Stimulated activated CD4-positive, alpha-beta T cell treated with anti-CD3 and anti-CD28 coated beads, Interleukin-1b, Interleukin-23, amount 100 ng/mL, for 48 hours (primary cell): ENCODE results near the gene GALNT9.

Experiments
- DNase-seq: peaks from one replicate; pipeline ENCODE4 v3.0.0-alpha.2; 2020

GALNT9 gene

GRCh38 chr12:132324841-132325732, 4.3 kb downstream of the GALNT9 start:
- no peak for DNase-seq

DNA sequence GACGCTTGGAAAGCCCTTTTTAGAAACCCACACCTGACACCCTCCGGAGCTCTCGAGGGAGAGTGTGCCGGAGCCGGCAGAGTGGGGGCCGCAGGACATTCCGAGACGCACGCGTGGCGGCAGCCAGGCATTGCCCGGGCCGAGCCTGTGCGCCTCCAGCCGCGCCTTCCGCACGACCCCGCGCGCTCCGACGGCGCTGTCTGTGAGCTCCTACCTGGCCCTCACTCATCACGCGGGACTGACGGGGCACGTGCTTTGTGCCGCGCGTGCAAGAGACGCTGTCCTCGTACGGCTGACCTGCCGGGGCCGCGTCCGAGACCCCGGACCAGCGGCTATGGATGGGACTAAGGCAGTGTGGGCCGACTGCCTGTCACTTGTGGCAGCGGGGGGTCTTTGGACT, 5.2 kb downstream of the GALNT9 start:
- no peak for DNase-seq

- no peak for DNase-seq
Observed at GRCh38 chr12:132323171-132324010, 6.0 kb downstream of the GALNT9 start.

- DNase-seq: no peak
Observed at GRCh38 chr12:132322206-132323132, 6.9 kb downstream of the GALNT9 start.

- no peak for DNase-seq
Observed at GRCh38 chr12:132321321-132322118, 7.9 kb downstream of the GALNT9 start.

DNA sequence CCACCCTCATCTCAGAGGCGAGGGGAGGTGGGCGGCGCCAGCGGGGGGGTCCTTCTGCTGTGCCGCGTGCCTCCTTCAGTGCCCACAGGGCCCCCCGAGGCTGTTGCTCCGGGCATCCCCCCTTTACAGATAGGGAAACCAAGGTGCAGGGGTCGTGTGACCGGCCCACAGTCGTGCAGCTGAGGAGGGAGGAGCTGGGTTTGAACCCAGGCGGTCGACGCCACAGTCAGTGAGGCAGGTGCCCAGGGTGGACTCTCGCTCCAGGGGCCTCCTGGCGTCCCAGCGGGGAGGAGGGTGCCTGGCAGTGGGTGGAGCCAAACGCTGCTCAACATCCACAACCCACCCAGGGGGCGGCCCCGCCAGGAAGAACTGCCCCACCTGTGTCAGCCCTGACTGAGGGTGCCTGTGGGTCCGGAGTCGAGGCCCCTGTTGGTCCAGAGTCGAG, 8.6 kb downstream of the GALNT9 start:
- DNase-seq: no peak

DNA sequence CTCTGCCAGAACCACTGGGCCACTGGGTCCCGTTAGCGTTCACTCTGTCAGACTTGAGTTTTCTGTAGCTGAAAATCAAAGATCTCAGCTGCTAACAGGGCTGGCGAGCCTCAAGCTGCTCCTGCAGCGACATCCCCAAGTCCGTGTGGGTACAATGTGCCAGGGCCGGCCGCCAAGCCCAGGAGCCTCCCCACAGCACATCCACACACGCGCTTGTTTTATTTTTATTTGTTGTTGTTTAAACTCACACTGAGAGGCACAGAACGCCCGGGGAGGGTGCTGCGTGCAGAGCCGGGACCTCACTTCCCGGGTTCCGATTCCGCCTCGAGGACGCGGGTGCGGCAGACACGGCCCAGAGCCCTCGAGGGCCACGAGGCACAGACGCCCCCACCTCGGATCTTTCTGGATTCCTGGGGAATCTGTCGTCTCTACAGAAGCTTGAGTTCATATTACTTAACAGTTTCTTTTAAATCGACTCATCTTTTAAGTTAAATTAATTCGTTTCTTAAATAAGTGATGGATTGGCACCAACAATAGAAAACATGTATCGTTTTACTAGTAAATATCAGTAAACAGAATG, 9.3 kb downstream of the GALNT9 start:
- DNase-seq: no peak

DNA sequence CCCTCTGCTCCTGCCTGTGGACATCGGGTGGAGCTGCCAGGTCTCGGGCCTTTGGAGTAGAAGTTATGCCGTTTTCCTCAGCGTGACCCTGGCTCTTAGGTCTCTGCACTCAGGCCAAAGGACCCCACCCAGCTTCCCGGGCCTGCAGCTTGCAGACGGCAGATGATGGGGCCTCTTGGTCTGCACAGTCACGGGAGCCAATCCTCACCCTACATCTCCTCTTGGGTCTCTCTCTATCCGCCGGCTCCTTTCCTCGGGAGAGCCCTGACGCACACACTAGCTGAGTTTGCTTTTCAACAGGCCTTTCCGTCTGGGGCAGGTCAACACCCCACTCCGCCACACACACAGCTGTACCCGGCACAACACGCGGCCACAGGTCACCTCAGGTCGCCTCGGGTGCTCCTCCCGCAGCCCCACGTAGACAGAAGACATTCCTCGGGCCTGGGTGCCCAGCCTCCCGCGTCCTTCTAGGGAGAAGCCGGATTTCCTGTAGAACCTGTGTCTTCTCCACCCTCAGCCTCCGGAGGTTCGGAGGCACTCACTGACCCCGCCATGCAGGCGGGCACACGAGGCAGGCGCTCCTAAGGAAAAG, 9.9 kb downstream of the GALNT9 start:
- no peak for DNase-seq

GRCh38 chr12:132318618-132319033, 10.8 kb downstream of the GALNT9 start:
- no peak for DNase-seq

GRCh38 chr12:132318135-132318534, 11.3 kb downstream of the GALNT9 start:
- no peak for DNase-seq

DNA sequence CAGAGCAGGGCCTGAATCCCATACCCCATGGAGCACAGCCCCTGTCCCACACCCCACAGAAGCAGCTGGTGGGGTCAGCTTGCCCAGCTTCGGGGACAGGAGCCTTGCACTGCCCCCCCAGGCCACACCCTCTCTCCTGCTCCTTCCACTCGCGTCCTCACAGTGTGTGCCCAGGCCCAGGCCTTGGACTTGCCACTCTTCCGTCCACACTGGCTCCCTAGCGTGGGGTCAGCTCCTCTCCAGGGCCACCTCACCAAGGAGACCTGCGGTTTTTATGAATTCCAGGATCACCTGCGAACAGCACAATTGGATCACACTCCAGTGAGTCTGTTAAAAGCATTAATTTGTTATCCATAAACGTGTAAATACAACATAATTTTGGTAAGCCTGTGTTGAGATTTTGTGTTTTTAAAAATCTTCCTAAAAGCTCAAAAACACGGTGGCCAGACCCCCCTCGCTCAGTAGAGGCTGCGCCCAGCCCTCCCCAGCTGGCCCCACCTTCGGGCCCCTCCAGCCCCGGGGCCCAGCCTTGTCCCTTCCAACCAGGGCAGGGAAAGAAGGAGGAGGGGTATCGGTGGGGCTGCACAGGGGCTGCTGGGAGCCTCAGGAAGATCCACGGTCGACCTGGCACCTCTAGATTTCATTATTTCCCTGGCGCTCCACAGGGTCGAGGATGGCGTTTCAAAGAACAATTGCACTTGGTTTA, 12.0 kb downstream of the GALNT9 start:
- DNase-seq: no peak

DNA sequence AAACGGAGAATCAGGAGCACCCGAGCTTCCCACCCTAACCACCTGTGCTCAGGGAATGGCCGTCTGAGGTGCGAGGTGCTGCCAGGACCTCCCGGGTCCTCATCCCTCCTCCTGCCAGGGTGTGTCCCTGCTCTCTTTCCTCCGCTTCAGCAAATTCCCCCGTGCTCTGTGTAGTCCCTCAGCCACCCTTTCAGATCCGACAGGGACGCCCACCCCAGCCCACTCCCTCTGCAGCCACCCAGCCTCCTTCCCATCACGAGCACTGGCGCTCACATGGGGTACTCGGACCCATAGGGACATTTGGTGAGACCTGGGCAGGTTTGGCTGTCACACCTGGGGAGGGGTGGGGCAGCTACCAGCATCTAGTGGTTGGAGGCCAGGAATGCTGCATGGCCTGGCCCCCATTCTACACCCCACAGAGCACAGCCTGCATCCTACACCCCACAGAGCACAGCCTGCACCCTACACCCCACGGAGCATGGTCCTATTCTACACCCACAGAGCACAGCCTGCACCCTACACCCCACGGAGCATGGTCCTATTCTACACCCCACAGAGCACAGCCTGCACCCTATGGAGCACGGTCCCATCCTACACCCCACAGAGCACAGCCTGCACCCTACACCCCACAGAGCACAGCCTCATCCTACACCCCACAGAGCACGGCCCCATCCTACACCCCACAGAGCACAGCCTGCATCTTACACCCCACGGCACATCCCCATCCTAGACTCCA, 12.7 kb downstream of the GALNT9 start:
- DNase-seq: no peak

- no peak for DNase-seq
Observed at GRCh38 chr12:132315951-132316350, 13.4 kb downstream of the GALNT9 start.

GRCh38 chr12:132315507-132315906, 13.9 kb downstream of the GALNT9 start:
- DNase-seq: no peak

- DNase-seq: no peak
Observed at GRCh38 chr12:132314516-132315233, 14.7 kb downstream of the GALNT9 start.

DNA sequence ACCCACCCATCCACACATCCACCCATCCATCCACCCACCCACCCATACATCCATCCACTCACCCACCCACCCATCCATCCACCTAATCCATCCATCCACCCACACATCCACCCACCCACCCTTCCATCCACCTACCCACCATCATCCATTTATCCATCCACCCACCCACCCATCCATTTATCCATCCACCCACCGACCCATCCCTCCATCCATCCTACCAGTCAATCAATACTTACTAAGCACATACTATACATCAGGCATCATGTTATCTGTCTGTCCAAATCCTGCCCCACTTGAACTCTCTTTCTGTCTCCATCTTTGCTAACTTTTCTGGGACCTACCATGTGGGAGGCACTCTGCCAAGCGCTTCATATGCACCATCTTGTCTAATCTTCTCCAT, 15.4 kb downstream of the GALNT9 start:
- no peak for DNase-seq

- no peak for DNase-seq
Observed at GRCh38 chr12:132313182-132313581, 16.2 kb downstream of the GALNT9 start.

- no peak for DNase-seq
Observed at GRCh38 chr12:132312516-132312915, 16.9 kb downstream of the GALNT9 start.
